HepG2 (cell line): ENCODE measurements around the gene ZNF714. TPM values are rescaled to one million over a fixed set of nuclear protein-coding genes. Genes with fewer than 3 reads are reported as not detected.

Source experiments
- ATAC-seq: fragments of 200-7000 bp; cut with Tn5 transposase; 3 replicates; pipeline ENCODE4 v1.9.1; 2020; ENCODE audit warnings: mild to moderate bottlenecking, moderate library complexity
- BruUV-seq: library from RNA; stranded (reverse); fragments of 400-500 nt; replicated peaks from 2 replicates; lab custom pipeline; 2021; lab: Mats Ljungman, UMichigan
- CTCF ChIA-PET: fragments of 300-600 bp; formaldehyde crosslinking; extraction: SDS; loops from one replicate; lab custom pipeline; 2021; ENCODE audit warnings: low total read pairs, inconsistent platforms, low intra/inter-chr PET ratio; lab: Yijun Ruan, JAX
- POLR2A ChIA-PET: fragments of 350-600 bp; sonication (Branson Sonifier 250); formaldehyde crosslinking; loops from one replicate; lab custom pipeline; 2020; ENCODE audit warnings: antibody characterized with exemption, inconsistent platforms; lab: Yijun Ruan, JAX
- DNase-seq: peaks from one replicate; pipeline ENCODE4 v3.0.0-alpha.2; 2015; ENCODE audit warnings: low spot score
- FAIRE-seq: peaks from 3 replicates; lab custom pipeline; 2011; peaks lifted over from hg19 to GRCh38; lab: Jason Lieb, UNC
- H2AFZ ChIP-seq: one replicate; pipeline ENCODE4 v1.6.1; 2011; ENCODE audit warnings: low read length, inconsistent platforms
- H3K27ac ChIP-seq: fragments of 300-600 bp; 3 replicates; pipeline ENCODE4 v1.8.0; 2011; ENCODE audit warnings: mixed run types, mild to moderate bottlenecking, mixed read lengths, low read length, inconsistent platforms; ENCODE audit not compliant: insufficient read depth; ENCODE audit errors: extremely low read length
- H3K27me3 ChIP-seq, 2 experiments: fragments of 200-600 bp in 1 of 2; 2 replicates in 1 of 2; 3 replicates in 1 of 2; pipeline versions ENCODE4 v1.6.0 to v1.8.0; 2011; ENCODE audit warnings: low read length in 2 of 2, mild to moderate bottlenecking in 2 of 2, moderate library complexity in 2 of 2, inconsistent platforms in 1 of 2; ENCODE audit not compliant: insufficient read depth in 2 of 2, control insufficient read depth in 1 of 2
- H3K36me3 ChIP-seq, 2 experiments: fragments of 200-600 bp in 1 of 2; replicated peaks in 1 of 2; 2 replicates in 1 of 2; 3 replicates in 1 of 2; pipeline versions ENCODE4 v1.5.1 to v1.8.0; 2011; ENCODE audit warnings: low read length in 2 of 2, inconsistent platforms in 1 of 2; ENCODE audit not compliant: insufficient read depth in 2 of 2, control insufficient read depth in 1 of 2
- H3K4me1 ChIP-seq: 2 replicates; pipeline ENCODE4 v1.5.1; 2012; ENCODE audit warnings: low read length, inconsistent platforms; ENCODE audit not compliant: insufficient read depth
- H3K4me2 ChIP-seq: 2 replicates; pipeline ENCODE4 v1.6.0; 2011; ENCODE audit warnings: low read depth, low read length, inconsistent platforms
- H3K4me3 ChIP-seq, 3 experiments: fragments of 200-600 bp in 1 of 3; sonication (generic), shearing (Covaris generic) in 1 of 3; replicated peaks in 1 of 3; 2 replicates each; pipeline ENCODE4 v1.5.1; 2011 to 2016; ENCODE audit warnings: low read length in 3 of 3, inconsistent platforms in 2 of 3, low read depth in 2 of 3, mild to moderate bottlenecking in 2 of 3, control low read depth in 1 of 3, mixed read lengths in 1 of 3; ENCODE audit not compliant: insufficient read depth in 1 of 3
- H3K79me2 ChIP-seq: one replicate; pipeline ENCODE4 v1.6.1; 2011; ENCODE audit warnings: low read length, inconsistent platforms; ENCODE audit not compliant: insufficient read depth
- H3K9ac ChIP-seq: 2 replicates; pipeline ENCODE4 v1.6.0; 2011; ENCODE audit warnings: mild to moderate bottlenecking, low read depth, low read length, inconsistent platforms; ENCODE audit not compliant: insufficient read depth
- H3K9me3 ChIP-seq: 2 replicates; pipeline ENCODE4 v1.5.1; 2012; ENCODE audit warnings: mild to moderate bottlenecking, low read length
- H4K20me1 ChIP-seq: 2 replicates; pipeline ENCODE4 v1.6.0; 2011; ENCODE audit warnings: inconsistent platforms, mild to moderate bottlenecking, low read length, moderate library complexity; ENCODE audit not compliant: insufficient read depth
- ARID3A ChIP-seq: IDR thresholded peaks from 2 replicates; pipeline ENCODE4 v1.6.1; 2012; ENCODE audit warnings: low read depth, low read length, improper control_type of control experiment
- DNMT3B ChIP-seq: conservative IDR thresholded peaks from 2 replicates; pipeline ENCODE4 v1.6.1; 2016; ENCODE audit warnings: missing biosample characterization, control low read depth
- FOXK1 ChIP-seq: sonication (generic); formaldehyde crosslinking; IDR thresholded peaks from 2 replicates; pipeline ENCODE4 v1.4.0; 2020; ENCODE audit warnings: low read depth, missing genetic modification reagents, borderline replicate concordance
- FOXP1 ChIP-seq, 2 experiments: fragments of 450-650 bp in 1 of 2; IDR thresholded peaks; 2 replicates each; pipeline ENCODE4 v1.6.1; 2017 to 2018; ENCODE audit warnings: antibody characterized with exemption in 1 of 2
- GATAD1 ChIP-seq: IDR thresholded peaks from 2 replicates; pipeline ENCODE4 v1.6.1; 2016; ENCODE audit warnings: missing genetic modification reagents, missing compliant biosample characterization
- MTF2 ChIP-seq: sonication (generic); formaldehyde crosslinking; IDR thresholded peaks from 2 replicates; pipeline ENCODE4 v1.5.0; 2020; ENCODE audit warnings: missing genetic modification reagents, borderline replicate concordance
- TBX2 ChIP-seq: sonication (generic); formaldehyde crosslinking; IDR thresholded peaks from 2 replicates; pipeline ENCODE4 v1.5.0; 2020; ENCODE audit warnings: missing genetic modification reagents, mild to moderate bottlenecking, borderline replicate concordance
- TCF7 ChIP-seq: sonication (generic); IDR thresholded peaks from 2 replicates; pipeline ENCODE4 v1.6.1; 2016; ENCODE audit warnings: antibody characterized with exemption, low read depth
- ZMYM3 ChIP-seq: sonication (generic); formaldehyde crosslinking; IDR thresholded peaks from 2 replicates; pipeline ENCODE4 v1.5.1; 2020; ENCODE audit warnings: mild to moderate bottlenecking, missing genetic modification reagents
- ZNF615 ChIP-seq: sonication (generic); formaldehyde crosslinking; IDR thresholded peaks from 2 replicates; pipeline ENCODE4 v1.5.0; 2020; ENCODE audit warnings: mild to moderate bottlenecking, missing genetic modification reagents, borderline replicate concordance
- ZNF770 ChIP-seq: sonication (generic); formaldehyde crosslinking; IDR thresholded peaks from 2 replicates; pipeline ENCODE4 v1.5.0; 2020; ENCODE audit warnings: mild to moderate bottlenecking, missing genetic modification reagents
- ZNF883 ChIP-seq: sonication (generic); formaldehyde crosslinking; IDR thresholded peaks from 2 replicates; pipeline ENCODE4 v1.5.1; 2020; ENCODE audit warnings: mild to moderate bottlenecking, missing genetic modification reagents; ENCODE audit errors: not compliant biosample characterization
- WGBS: methylation state at CpG from one replicate; pipeline ENCODE4 v1.1.6; 2017; ENCODE audit warnings: low lambda C conversion rate; 5-methylcytosine and 5-hydroxymethylcytosine counted together
- in situ Hi-C: cut with HindIII; loops from 2 replicates; pipeline ENCODE4 v1.10.0; 2017; ENCODE audit warnings: low pct_unique_long_range_greater_than_20kb; ENCODE audit not compliant: extremely low pct_ligation_motif_present
- intact Hi-C: fragments of 100-400 bp; cut with micrococcal nuclease; formaldehyde crosslinking; loops from one replicate; pipeline ENCODE4 v1.10.0; 2022; ENCODE audit not compliant: unreplicated experiment
- polyA plus RNA-seq, 8 experiments: library from polyadenylated mRNA; depleted of rRNA in 3 of 8; stranded (reverse) in 7 of 8; unstranded in 1 of 8; fragments of >200 nt; fragmentation: Illumina TruSeq in 4 of 8; extraction: Trizol in 4 of 8; gene quantifications; 2 replicates each; pipeline versions ENCODE4 v1.2.1 to v1.2.3, GENCODE V29; 2011 to 2016; ENCODE audit warnings: low read depth in 4 of 8, missing spikeins in 1 of 8, mixed read lengths in 1 of 8; ENCODE audit not compliant: insufficient read depth in 1 of 8
- total RNA-seq, 5 experiments: library from RNA; depleted of rRNA; stranded (reverse); fragments of >200 nt; fragmentation: Illumina TruSeq; extraction: Trizol; gene quantifications; 2 replicates each; pipeline ENCODE4 v1.2.3, GENCODE V29; 2016; ENCODE audit warnings: low read depth in 1 of 5
- TF ChIP-seq, protein P1 (sequence below): sonication (generic); formaldehyde crosslinking; IDR thresholded peaks from 2 replicates; pipeline ENCODE4 v1.5.0; 2020; ENCODE audit warnings: missing genetic modification reagents, mild to moderate bottlenecking, borderline replicate concordance

The ZNF714 gene
- total and polyA plus RNA-seq, 2 of the 13 experiments (the other 11 are each of a cell fraction or from before 2014, with no cell fraction given): 6.7 to 27.8 TPM

GRCh38 chr19:21135433-21135832 is 53.4 kb downstream of the ZNF714 start:
- no peak for ATAC-seq
- intact Hi-C loops: no loop called here
- TF ChIP-seq ARID3A (no peak), DNMT3B (CRISPR knock-in tag) (no peak), ZMYM3 (no peak), ZNF615 (CRISPR knock-in tag) (no peak), ZNF770 (no peak), TBX2 (CRISPR knock-in tag) (no peak), ZNF883 (CRISPR knock-in tag) (no peak), TCF7 (no peak), FOXP1 (IDR thresholded peaks at IDR 0.05) (no peak), FOXP1 (CRISPR knock-in tag; IDR thresholded peaks at IDR 0.05) (no peak), GATAD1 (CRISPR knock-in tag) (no peak), FOXK1 (CRISPR knock-in tag) (no peak), MTF2 (CRISPR knock-in tag) (no peak)
- TF ChIP-seq, protein P1, sequence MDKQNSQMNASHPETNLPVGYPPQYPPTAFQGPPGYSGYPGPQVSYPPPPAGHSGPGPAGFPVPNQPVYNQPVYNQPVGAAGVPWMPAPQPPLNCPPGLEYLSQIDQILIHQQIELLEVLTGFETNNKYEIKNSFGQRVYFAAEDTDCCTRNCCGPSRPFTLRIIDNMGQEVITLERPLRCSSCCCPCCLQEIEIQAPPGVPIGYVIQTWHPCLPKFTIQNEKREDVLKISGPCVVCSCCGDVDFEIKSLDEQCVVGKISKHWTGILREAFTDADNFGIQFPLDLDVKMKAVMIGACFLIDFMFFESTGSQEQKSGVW (CRISPR knock-in tag): no peak
- in situ Hi-C loops: no loop called here
- Histone ChIP-seq H3K4me3 (no peak overlapping the region), H3K4me2 (no peak overlapping the region), H4K20me1 (no peaks in the 10 kb centered on the region), H3K4me1 (peaks cover 40% of the 10 kb centered on the region), H3K9me3 (no peaks in the 10 kb centered on the region), H3K79me2 (no peaks in the 10 kb centered on the region), H3K27me3 (no peaks in the 10 kb centered on the region), H3K27ac (no peak overlapping the region), H3K36me3 (no peaks in the 10 kb centered on the region), H3K9ac (no peak overlapping the region), H2AFZ (peak overlapping the region; percentile 2)
- DNase-seq: no peak
- 83% methylated on average over 8 of the region's 8 CpGs for WGBS
- CTCF ChIA-PET: no interaction called here
- FAIRE-seq: no peak
- BruUV-seq: no TSS peak
- POLR2A ChIA-PET: no interaction called here
